Dendritic cell treated with granulocyte-macrophage colony-stimulating factor and Interleukin-4, amounts not matched to agents 40 ng/mL and 50 ng/mL, for 4 days (primary cell): Measurements from ENCODE around the gene RASA4.
"Not testable (repeated sequence)": the region's sequence is repeated elsewhere in the genome, so short reads cannot be mapped to it uniquely, and the experiment has no call there.

Experiments
- H3K27ac Mint-ChIP-seq: one replicate; pipeline ENCODE4 v1.8.0; 2022; ENCODE audit warnings: mild to moderate bottlenecking, mixed read lengths
- H3K27me3 Mint-ChIP-seq: one replicate; pipeline ENCODE4 v1.8.0; 2022; ENCODE audit warnings: mild to moderate bottlenecking, mixed read lengths
- H3K36me3 Mint-ChIP-seq: one replicate; pipeline ENCODE4 v1.8.0; 2022; ENCODE audit warnings: low read depth, mixed read lengths
- H3K4me1 Mint-ChIP-seq: one replicate; pipeline ENCODE4 v1.8.0; 2022; ENCODE audit warnings: low read depth, mixed read lengths
- H3K4me3 Mint-ChIP-seq: one replicate; pipeline ENCODE4 v1.8.0; 2022; ENCODE audit warnings: mild to moderate bottlenecking, moderate library complexity, mixed read lengths
- H3K9me3 Mint-ChIP-seq: one replicate; pipeline ENCODE4 v1.8.0; 2022; ENCODE audit warnings: mixed read lengths
- intact Hi-C: fragments of 100-400 bp; cut with micrococcal nuclease; formaldehyde crosslinking; loops from one replicate; pipeline ENCODE4 v1.15.0; 2022

RASA4 gene

DNA sequence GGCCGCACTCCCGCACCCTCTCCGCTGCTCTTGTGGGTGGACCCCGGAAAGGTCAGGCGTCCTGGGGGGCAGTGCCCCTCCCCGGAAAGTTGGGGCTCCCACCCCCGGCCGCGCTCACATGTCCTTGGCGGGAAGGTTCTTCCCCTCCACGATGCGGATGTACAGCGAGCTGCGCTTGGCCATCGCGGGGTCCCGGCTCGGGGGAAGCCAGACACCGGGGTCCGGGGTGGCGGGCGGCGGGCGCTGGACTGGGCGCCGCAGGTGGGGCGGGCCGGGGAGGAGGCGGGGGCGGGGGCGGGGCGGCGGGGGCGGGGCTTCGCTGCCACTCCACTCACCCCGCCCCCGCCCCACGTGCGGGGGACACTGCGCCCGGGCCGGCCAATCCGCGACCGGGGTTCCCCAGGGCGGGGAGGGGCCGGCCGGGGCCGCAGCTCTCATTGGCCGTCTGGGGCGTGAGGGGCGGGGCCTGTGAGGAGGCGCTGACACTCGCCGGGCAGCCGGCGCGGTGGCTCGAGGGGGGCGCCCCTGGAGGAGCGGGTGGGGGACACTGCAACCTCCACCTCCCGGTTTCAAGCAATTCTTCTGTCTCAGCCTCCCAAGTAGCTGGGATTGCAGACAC, at the start of gene RASA4:
Gene RASA4, minus strand, starts transcription at position 250 of the 619 bp plus-strand sequence. Its CDS starts 67 bp downstream, at position 183.
- H3K27ac Mint-ChIP-seq, H3K9me3 Mint-ChIP-seq, H3K4me1 Mint-ChIP-seq, H3K27me3 Mint-ChIP-seq, H3K4me3 Mint-ChIP-seq, H3K36me3 Mint-ChIP-seq, intact Hi-C loops: not testable (repeated sequence)

DNA sequence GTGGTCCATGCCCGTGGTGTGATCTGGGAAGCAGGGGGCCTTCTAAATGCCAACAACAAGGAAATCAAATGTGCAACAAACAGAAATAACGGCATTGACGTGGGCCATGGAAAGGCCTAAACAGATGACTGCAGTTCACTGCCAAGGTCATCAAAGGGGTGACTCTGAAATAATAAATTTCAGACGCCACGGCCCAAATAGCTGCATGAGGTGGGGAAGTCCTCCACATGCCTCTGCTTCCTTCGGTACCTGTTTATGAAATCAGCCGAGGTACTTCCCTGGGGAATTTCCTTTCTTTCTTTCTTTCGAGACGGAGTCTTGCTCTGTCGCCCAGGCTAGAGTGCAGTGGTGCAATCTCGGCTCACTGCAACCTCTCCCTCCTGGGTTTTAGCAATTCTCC, 48.2 kb upstream of the RASA4 start:
- H3K27me3 Mint-ChIP-seq, H3K4me3 Mint-ChIP-seq, H3K4me1 Mint-ChIP-seq, H3K36me3 Mint-ChIP-seq, H3K27ac Mint-ChIP-seq, intact Hi-C loops, H3K9me3 Mint-ChIP-seq: not testable (repeated sequence)

DNA sequence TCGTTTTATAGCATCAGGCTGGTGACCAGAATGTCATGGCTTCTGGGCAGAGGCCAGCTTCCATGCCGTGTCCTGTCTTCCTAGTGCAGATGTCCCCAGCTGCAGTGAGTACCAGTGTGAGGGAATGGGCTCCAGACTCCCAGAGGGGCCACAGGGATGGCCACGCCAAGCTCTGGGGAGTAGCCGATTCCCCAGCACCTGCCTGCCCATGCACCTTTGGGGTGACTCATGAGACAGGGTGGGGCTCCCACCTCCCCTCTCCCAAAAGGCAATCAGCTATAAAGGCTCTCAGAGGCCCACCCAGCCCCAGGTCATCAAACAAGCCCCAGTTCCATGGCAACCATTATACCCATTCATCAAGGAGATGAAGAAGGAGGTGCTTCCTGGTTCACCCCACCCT, 33.4 kb upstream of the RASA4 start, which contains the start of gene SPDYE2B:
Gene SPDYE2B, plus strand, starts transcription at position 396 of the 400 bp plus-strand sequence. CDS start 2,030 bp downstream, outside the sequence.
- H3K4me3 Mint-ChIP-seq, intact Hi-C loops, H3K27me3 Mint-ChIP-seq, H3K27ac Mint-ChIP-seq, H3K4me1 Mint-ChIP-seq, H3K9me3 Mint-ChIP-seq: not testable (repeated sequence)
- H3K36me3 Mint-ChIP-seq = peaks cover 13% of the 10 kb centered on the region

DNA sequence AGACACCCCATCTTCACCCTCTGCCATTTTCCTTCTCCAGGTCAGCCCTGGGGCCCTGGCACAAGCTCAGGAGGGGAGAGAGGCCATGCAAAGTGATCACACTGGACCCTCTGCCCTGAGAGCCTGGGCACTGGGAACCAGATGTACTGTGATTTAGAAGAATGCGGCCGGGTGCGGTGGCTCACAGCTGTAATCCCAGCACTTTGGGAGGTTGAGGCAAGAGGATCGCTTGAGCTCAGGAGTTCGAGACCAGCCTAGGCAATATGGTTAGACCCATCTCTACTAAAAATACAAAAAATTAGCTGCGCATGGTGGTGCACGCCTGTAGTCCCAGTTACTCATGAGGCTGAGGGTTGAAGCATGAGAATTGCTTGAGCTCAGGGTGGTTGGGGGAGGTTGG, 31.3 kb upstream of the RASA4 start:
- intact Hi-C loops, H3K4me1 Mint-ChIP-seq, H3K27ac Mint-ChIP-seq, H3K27me3 Mint-ChIP-seq, H3K9me3 Mint-ChIP-seq, H3K4me3 Mint-ChIP-seq, H3K36me3 Mint-ChIP-seq: not testable (repeated sequence)

DNA sequence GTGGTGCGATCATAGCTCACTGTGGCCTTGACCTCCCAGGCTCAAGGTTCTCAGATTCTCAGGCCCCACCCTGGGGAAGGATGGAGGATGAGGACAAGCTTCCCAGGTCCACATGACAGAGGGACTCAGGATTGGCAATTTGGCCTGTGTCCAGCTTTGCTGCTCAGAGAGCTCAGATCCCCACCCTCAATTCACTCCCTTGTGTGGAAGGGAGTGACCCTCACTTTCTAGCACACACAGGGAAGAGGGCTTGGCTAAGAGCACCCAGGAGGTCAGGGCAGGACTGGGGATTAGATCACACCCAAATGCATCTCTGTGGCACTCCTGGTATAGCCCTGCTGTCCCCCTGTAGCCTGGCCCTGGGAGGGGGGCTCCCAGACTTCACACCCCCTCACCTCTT, 26.8 kb upstream of the RASA4 start:
- H3K9me3 Mint-ChIP-seq, H3K27ac Mint-ChIP-seq, H3K4me1 Mint-ChIP-seq, H3K4me3 Mint-ChIP-seq, H3K27me3 Mint-ChIP-seq, H3K36me3 Mint-ChIP-seq, intact Hi-C loops: not testable (repeated sequence)

DNA sequence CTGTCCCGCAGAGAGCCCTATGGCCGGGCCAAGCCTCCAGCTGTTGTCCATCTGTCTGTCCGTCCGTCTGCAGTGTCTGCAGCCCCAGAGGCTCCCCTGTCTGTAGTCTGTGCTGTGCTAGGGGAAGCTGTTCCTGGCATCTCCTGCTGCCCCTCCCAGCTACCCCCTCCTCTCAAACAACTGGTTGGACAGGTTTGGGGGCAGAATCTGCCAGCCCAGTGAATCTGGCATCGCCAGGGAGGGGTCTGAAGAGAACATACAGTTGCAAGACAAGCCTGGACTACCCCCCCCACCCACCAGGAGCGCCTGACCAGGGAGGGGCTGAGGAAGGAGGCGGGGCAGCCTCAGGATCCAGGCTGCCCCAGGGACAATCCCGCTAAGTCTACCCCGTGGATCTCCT, 26.1 kb upstream of the RASA4 start, which contains the start of gene UPK3BL1:
Gene UPK3BL1, minus strand, starts transcription at position 101 of the 400 bp plus-strand sequence. Its CDS starts 50 bp downstream, at position 51.
- H3K27ac Mint-ChIP-seq, H3K4me1 Mint-ChIP-seq, H3K36me3 Mint-ChIP-seq, H3K9me3 Mint-ChIP-seq, H3K4me3 Mint-ChIP-seq, intact Hi-C loops, H3K27me3 Mint-ChIP-seq: not testable (repeated sequence)

DNA sequence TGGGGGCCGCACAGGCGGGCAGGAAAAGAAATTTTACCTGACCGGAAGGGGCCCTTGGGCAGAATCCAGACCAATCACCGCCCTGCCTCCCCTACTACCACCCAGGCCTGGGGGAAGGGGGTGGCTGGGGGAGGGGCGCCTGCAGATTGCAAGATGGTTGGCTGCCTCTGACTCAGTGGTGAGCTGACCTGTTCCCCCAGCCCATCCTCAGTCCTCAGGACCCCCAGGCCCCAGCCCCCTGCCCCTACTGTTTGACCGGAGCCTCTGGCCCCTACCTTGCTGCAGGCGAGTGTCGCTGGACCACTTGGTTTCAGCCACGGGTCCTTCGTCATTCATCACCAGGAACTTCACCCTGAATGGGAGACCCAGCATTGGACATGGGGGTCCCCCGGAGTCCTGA, 22.3 kb upstream of the RASA4 start:
- intact Hi-C loops, H3K27me3 Mint-ChIP-seq, H3K27ac Mint-ChIP-seq, H3K4me1 Mint-ChIP-seq, H3K4me3 Mint-ChIP-seq, H3K9me3 Mint-ChIP-seq, H3K36me3 Mint-ChIP-seq: not testable (repeated sequence)

DNA sequence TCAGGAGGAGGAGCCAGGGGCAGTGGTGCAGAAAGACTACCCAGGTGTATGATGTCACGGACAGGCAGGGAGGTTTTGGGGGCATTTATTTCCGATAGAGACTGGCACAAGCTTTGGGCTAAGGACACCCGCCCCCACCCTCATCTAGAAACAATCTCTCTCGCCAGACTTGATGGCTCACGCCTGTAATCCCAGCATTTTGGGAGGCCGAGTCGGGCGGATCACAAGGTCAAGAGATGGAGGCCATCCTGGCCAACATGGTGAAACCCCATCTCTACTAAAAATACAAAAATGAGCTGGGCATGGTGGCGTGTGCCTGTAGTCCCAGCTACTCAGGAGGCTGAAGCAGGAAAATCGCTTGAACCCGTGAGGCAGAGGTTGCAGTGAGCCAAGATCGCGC, 20.4 kb upstream of the RASA4 start:
- intact Hi-C loops, H3K9me3 Mint-ChIP-seq, H3K36me3 Mint-ChIP-seq, H3K27ac Mint-ChIP-seq, H3K27me3 Mint-ChIP-seq, H3K4me3 Mint-ChIP-seq, H3K4me1 Mint-ChIP-seq: not testable (repeated sequence)

DNA sequence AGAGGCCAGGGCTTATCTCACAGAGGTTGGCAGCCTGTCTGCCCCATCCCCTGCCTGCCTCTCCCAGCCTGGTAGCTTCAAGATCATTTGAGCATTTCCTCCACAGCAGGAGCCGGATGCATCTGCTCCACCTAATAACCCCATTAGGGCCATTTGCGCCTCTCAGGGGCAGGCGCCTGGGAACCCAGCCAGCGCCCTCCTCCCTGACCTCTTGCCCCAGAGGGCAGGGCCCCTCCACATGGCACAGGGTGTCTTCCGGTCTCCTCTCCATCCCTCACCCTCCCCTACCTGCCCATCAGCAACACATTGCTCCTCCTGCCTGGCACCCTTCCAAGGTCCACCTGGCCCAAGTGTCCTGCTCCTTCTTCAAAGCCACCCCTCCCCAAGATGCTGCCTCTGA, 18.8 kb upstream of the RASA4 start:
- intact Hi-C loops, H3K4me1 Mint-ChIP-seq, H3K4me3 Mint-ChIP-seq, H3K27ac Mint-ChIP-seq, H3K9me3 Mint-ChIP-seq, H3K27me3 Mint-ChIP-seq: not testable (repeated sequence)
- peaks cover 12% of the 10 kb centered on the region for H3K36me3 Mint-ChIP-seq

DNA sequence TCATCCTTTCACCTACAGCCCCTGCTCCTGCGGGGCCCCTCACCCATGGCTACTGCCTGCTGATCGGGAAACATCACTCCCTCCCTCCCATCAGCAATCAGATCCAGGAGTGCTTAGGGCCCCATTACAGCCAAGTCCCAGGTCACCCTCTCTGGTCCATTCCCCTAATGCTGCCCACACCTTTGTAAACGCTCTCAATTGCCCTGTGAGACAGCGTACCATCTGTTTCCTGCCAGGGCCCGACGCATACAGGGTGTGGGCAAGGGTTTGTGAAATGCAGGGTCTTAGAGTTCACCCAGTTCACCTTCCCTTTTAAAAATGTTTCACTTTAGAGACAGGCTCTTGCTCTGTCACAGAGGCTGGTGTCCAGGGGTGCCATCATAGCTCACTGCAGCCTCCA, 17.7 kb upstream of the RASA4 start:
- H3K4me3 Mint-ChIP-seq, H3K4me1 Mint-ChIP-seq, intact Hi-C loops: not testable (repeated sequence)

DNA sequence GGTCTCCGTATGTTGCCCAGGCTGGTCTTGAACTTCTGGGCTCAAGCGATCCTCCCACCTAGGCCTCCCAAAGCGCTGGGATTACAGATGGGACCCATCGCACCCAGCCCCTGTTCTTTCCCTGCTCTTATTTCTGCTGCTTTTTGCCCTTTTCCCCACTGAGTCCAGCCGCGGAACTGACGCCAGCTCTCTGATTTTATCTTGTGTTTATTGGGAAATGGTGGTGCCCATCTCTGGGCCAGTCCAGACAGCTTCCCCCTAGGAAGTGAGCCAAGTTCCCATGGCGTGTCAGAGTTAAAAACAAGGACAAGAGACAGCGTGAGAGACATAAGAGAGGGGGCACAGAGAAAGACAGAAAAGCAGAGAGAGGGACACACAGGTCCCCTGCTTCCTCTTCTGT, 14.1 kb upstream of the RASA4 start:
- H3K27me3 Mint-ChIP-seq, H3K27ac Mint-ChIP-seq, H3K4me1 Mint-ChIP-seq, intact Hi-C loops, H3K4me3 Mint-ChIP-seq, H3K9me3 Mint-ChIP-seq: not testable (repeated sequence)
- H3K36me3 Mint-ChIP-seq = peaks cover 17% of the 10 kb centered on the region

More for the DNA sequence above, 17.7 kb upstream of the RASA4 start:
- not testable (repeated sequence) for H3K27me3 Mint-ChIP-seq, H3K9me3 Mint-ChIP-seq, H3K27ac Mint-ChIP-seq
- peaks cover 17% of the 10 kb centered on the region for H3K36me3 Mint-ChIP-seq

DNA sequence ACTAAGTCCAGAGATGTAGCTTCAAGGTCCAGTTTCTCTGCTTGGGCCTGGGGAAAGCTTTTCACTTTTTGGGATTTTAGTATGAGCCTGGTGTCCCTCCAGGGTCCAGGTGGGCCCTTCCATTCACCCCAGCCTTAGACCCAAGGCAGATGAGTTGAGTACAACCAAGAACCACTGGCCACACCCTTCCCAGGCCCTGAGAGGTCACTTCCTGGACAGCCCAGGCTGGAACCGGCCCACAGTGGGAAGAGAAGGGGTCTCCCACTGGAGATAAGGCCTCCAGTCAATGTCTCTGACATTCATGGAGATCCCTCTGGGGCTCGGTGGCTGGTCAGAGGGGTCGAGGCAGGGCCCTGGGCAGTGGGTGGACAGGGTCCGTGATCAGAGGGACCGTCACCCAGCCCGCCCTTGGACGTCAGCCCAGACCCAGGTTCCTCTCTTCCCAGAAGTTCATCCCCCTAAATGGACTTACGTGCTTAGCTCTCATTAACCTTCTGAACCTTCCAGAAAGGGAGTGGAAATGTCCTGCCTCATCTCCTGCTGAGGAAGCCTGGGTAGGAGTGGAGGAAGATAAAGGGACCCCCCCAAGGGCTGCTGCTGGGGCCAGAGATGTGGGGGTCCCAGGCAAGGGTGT, 10.8 kb upstream of the RASA4 start:
- H3K27me3 Mint-ChIP-seq, H3K4me3 Mint-ChIP-seq, H3K4me1 Mint-ChIP-seq, H3K36me3 Mint-ChIP-seq, H3K27ac Mint-ChIP-seq, intact Hi-C loops, H3K9me3 Mint-ChIP-seq: not testable (repeated sequence)

DNA sequence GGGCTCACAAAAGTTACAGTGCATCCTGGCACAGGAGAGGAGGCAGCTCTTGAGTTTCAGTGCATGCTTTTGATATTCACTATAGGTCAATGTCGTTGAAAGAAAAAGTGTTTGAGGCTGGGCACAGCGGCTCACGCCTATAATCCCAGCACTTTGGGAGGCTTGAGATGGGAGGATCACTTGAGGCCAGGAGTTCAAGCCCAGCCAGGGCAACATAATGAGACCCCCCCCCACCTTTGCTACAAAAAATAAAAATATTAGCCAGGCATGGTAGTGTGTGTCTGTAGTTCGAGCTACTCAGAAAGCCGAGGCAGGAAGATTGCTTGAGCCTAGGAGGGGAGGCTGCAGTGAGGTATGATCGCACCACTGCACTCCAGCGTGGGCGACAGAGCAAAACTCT, 1.6 kb upstream of the RASA4 start:
- H3K9me3 Mint-ChIP-seq, H3K27me3 Mint-ChIP-seq, intact Hi-C loops, H3K27ac Mint-ChIP-seq, H3K4me3 Mint-ChIP-seq, H3K36me3 Mint-ChIP-seq, H3K4me1 Mint-ChIP-seq: not testable (repeated sequence)

DNA sequence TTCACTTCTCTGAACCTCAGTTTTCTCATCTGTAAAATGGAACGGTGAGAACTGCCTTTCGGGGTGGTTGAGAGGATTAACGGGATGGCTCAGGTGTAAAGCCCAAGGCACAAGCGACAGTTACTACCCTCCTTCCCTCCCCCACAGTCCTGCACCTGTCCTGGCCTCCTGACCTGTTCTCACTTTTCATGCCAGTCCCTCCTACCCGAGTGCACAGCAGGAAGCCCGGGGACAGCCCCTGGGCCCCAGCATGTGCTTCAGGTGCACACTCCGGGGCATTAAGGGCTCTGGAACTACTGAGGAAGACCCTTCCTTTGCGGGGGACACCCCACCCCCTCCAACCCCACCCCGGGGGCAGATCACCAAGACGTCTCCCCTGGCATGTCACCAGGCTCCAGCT, 626 bp downstream of the RASA4 start:
- H3K4me1 Mint-ChIP-seq, H3K36me3 Mint-ChIP-seq, intact Hi-C loops, H3K4me3 Mint-ChIP-seq, H3K9me3 Mint-ChIP-seq, H3K27me3 Mint-ChIP-seq, H3K27ac Mint-ChIP-seq: not testable (repeated sequence)

DNA sequence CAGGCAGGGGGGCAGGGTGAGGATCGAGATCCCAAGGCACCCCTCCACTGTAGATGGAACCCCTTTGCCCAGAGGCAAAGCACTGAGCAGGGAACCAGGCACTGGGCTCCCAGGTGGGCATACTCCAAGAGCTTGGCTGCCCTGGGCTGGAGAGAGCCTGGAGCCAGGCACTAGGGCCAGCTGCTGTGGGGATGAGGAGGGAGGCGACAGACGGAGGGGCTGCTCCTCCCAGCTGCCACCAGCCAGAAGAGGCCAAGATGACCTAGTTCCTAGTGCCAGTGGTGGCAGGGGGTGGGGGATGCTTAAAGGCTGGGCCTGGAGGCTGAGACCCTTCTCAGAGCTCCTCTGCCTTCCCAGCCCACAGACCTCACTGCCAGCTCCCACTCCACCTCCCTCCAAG, 1.7 kb downstream of the RASA4 start:
- H3K4me3 Mint-ChIP-seq, H3K27me3 Mint-ChIP-seq, H3K9me3 Mint-ChIP-seq, H3K36me3 Mint-ChIP-seq, intact Hi-C loops, H3K27ac Mint-ChIP-seq: not testable (repeated sequence)
- H3K4me1 Mint-ChIP-seq = peaks cover 10% of the 10 kb centered on the region
